Psoas muscle (tissue), 8 donors: Measurements from ENCODE around the gene TUBGCP6. TPM values are rescaled to one million over a fixed set of nuclear protein-coding genes. Genes with fewer than 3 reads are reported as not detected.
A peak's percentile ranks its signal among the peaks of the same experiment; 100 is the strongest.

ENCODE experiments used
- ATAC-seq, 4 donors: fragments of 200-7000 bp; cut with Tn5 transposase; one replicate each; pipeline ENCODE4 v1.9.1; 2020; ENCODE audit warnings: moderate library complexity in 3 of 4, mild to moderate bottlenecking in 2 of 4
- DNase-seq, 2 donors: peaks; one replicate each; pipeline ENCODE4 v3.0.0-alpha.2; 2020
- H3K27ac ChIP-seq: fragments of 200-600 bp; one replicate; pipeline ENCODE4 v1.8.0; 2022
- H3K27me3 ChIP-seq, 3 donors: fragments of 200-600 bp in 1 of 3; one replicate each; pipeline versions ENCODE4 v1.6.1 to v1.8.0; 2013 to 2022; ENCODE audit warnings: low read length in 2 of 3, mild to moderate bottlenecking in 2 of 3, moderate library complexity in 1 of 3; ENCODE audit not compliant: insufficient read depth in 3 of 3
- H3K36me3 ChIP-seq, 2 donors: fragments of 200-600 bp in 1 of 2; one replicate each; pipeline versions ENCODE4 v1.6.1 to v1.8.0; 2013 to 2022; ENCODE audit warnings: low read depth in 1 of 2, mild to moderate bottlenecking in 1 of 2, moderate library complexity in 1 of 2; ENCODE audit not compliant: insufficient read depth in 1 of 2
- H3K4me1 ChIP-seq: fragments of 200-600 bp; one replicate; pipeline ENCODE4 v1.8.0; 2022
- H3K4me3 ChIP-seq: fragments of 200-600 bp; one replicate; pipeline ENCODE4 v1.8.0; 2022; ENCODE audit warnings: mild to moderate bottlenecking
- H3K9me3 ChIP-seq: fragments of 200-600 bp; one replicate; pipeline ENCODE4 v1.8.0; 2022
- WGBS, 3 donors: extraction: QIAGEN DNeasy Blood & Tissue Kit; methylation state at CpG; one replicate each; pipeline versions ENCODE4 v1.1.6 to v1.1.7; 2013; 5-methylcytosine and 5-hydroxymethylcytosine counted together
- intact Hi-C, 2 donors: fragments of 100-400 bp; cut with DNase I; formaldehyde crosslinking; loops; one replicate each; pipeline versions ENCODE4 v1.11.0 to v1.14.2; 2022
- polyA plus RNA-seq, 3 donors: library from polyadenylated mRNA; stranded (reverse); fragments of 200-250 nt; gene quantifications; one replicate each; pipeline ENCODE4 v1.2.3, GENCODE V29; 2013
- total RNA-seq, 4 donors: library from RNA; stranded (reverse); fragmentation: NEBNext Ultra II Directional in 2 of 4; extraction: Animal tissue kit (Norgen Biotek cat#: 25700) in 2 of 4; gene quantifications; one replicate each; pipeline versions ENCODE4 v1.2.1 to v1.2.4, GENCODE V29; 2021 to 2023
- TF ChIP-seq, protein P1 (sequence below): fragments of 200-600 bp; IDR thresholded peaks from one replicate; pipeline ENCODE4 v1.8.0; 2022; ENCODE audit warnings: antibody characterized with exemption
- donor health status: healthy with polysubstance abuse.
- donor health status: DM: no; HTN: no; CAD: no; lungs with moderate emphysema.
- donor health status: Bipolar disorder and iron deficiency.
- donor health status: healthy.
- donor health status: DM: yes; HTN: yes; CAD: no.
- donor health status: DM: no; HTN: no; CAD: no.
- donor health status: DM: no; HTN: no; CAD: no.
- donor health status: DM: yes; HTN: yes; CAD: no.

The TUBGCP6 gene
- total and polyA plus RNA-seq, 7 donors: 9.5 to 21.8 (median 18.0) TPM

DNA sequence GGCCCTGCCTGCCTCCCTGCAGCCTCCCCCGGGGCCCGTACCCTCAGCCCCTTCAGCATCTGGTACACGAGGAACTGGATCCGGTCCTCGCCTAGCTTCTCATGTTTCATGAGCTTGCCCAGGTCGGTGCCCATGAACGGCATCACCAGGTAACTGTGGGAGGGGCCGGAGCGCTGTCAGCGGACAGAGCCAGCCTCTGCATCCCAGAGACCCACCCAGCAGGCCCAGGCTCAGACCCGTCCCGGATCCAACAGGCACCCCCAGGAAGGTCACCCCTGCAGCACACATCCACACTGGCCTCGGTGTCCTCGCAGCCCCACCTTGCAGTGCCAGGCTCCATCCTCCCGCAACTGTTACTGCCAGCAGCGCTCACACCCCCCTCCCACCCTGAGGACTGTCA is 12.2 kb upstream of the TUBGCP6 start:
- Histone ChIP-seq H3K27me3 (no peaks in the 10 kb centered on the region), H3K27ac (peak overlapping the region; percentile 88), H3K4me1 (peaks cover 34% of the 10 kb centered on the region), H3K9me3 (no peaks in the 10 kb centered on the region), H3K4me3 (no peak overlapping the region), H3K36me3 (peaks cover 0 to 37% of the 10 kb centered on the region in 2 donors)
- WGBS, 3 donors: 44 to 59% (median 54%) methylated on average over 15 to 16 of the region's 16 CpGs
- no peak for ATAC-seq
- intact Hi-C loops: loop anchor here in 1 of 2 donors (10.0 kb wide), 1 partner anchor 248 kb away; the partner anchor contains the start of genes LMF2 and NCAPH2
- DNase-seq: no peak
- TF ChIP-seq, protein P1, sequence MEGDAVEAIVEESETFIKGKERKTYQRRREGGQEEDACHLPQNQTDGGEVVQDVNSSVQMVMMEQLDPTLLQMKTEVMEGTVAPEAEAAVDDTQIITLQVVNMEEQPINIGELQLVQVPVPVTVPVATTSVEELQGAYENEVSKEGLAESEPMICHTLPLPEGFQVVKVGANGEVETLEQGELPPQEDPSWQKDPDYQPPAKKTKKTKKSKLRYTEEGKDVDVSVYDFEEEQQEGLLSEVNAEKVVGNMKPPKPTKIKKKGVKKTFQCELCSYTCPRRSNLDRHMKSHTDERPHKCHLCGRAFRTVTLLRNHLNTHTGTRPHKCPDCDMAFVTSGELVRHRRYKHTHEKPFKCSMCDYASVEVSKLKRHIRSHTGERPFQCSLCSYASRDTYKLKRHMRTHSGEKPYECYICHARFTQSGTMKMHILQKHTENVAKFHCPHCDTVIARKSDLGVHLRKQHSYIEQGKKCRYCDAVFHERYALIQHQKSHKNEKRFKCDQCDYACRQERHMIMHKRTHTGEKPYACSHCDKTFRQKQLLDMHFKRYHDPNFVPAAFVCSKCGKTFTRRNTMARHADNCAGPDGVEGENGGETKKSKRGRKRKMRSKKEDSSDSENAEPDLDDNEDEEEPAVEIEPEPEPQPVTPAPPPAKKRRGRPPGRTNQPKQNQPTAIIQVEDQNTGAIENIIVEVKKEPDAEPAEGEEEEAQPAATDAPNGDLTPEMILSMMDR: no peak

DNA sequence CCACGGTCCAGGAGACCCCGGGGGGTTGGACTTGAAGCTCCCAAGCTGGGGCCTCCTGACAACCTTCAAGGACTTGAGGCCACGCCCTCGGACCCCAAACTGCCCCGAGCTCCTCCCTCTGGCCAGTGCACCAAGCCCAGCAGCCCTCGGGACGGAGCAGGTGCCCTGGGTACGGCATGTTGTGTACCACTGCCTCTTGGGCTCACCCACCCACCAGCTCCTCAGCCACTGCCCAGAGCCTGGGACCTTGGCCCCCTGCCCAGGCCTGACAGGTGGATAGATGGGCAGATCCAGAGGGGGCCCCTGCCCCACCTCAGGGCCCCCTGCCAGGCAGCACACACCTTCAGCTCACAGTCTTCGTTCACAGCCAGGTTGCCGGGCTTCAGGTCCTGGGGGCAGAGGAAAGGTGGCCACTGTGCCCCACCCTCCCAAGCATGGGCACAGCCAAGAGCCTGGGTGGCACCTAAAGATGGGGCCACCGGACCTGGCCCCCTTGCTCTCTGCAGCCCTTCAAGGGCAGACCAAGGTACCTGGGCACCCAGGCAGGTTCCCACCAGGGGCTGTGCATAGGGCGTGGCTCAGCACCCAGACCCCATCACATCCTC is 11.5 kb upstream of the TUBGCP6 start:
- no peak overlapping the region for H3K4me3 ChIP-seq

DNA sequence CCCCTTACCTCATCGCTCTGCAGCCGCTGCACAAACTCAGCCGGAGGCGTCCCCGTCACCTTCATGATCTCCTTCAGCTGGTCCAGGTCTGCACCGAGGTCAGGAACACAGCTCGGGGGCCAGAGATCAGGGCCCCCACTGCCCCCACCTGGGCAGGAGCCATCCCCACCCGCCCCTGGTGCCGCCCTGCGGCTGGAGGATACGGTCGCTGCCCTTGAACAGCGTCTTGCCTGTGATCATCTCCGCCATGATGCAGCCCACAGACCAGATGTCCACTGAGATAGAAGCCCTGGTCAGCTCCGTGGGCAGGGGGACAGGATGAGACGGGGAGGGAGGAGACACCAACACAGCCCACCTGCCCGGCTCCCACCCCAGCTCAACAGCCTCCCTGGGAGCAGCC is 10.8 kb upstream of the TUBGCP6 start:
- ATAC-seq (no peak), DNase-seq (no peak)
- Histone ChIP-seq H3K27ac (no peak overlapping the region), H3K4me3 (no peak overlapping the region), H3K4me1 (peaks cover 34% of the 10 kb centered on the region), H3K36me3 (peaks cover 0 to 37% of the 10 kb centered on the region in 2 donors), H3K27me3 (no peaks in the 10 kb centered on the region), H3K9me3 (no peaks in the 10 kb centered on the region)
- intact Hi-C loops: loop anchor here in 1 of 2 donors (10.0 kb wide), 1 partner anchor 249 kb away; the partner anchor contains the start of genes LMF2 and NCAPH2
- TF ChIP-seq, protein P1: no peak
- WGBS, 3 donors: 91 to 93% (median 92%) methylated on average over 17 of the region's 17 CpGs

More for the DNA sequence above, 11.5 kb upstream of the TUBGCP6 start:
- H3K27ac ChIP-seq: peak overlapping the region; percentile 88
- ATAC-seq (no peak), DNase-seq (no peak)
- no peaks in the 10 kb centered on the region for H3K9me3 ChIP-seq
- TF ChIP-seq, protein P1: no peak
- WGBS, 3 donors: 61 to 75% (median 68%) methylated on average over 7 to 12 of the region's 12 CpGs
- H3K4me1 ChIP-seq: peaks cover 31% of the 10 kb centered on the region
- peaks cover 0 to 37% of the 10 kb centered on the region in 2 donors for H3K36me3 ChIP-seq
- intact Hi-C loops: loop anchor here in 1 of 2 donors (10.0 kb wide), 1 partner anchor 248 kb away; the partner anchor contains the start of genes LMF2 and NCAPH2
- H3K27me3 ChIP-seq: no peaks in the 10 kb centered on the region

DNA sequence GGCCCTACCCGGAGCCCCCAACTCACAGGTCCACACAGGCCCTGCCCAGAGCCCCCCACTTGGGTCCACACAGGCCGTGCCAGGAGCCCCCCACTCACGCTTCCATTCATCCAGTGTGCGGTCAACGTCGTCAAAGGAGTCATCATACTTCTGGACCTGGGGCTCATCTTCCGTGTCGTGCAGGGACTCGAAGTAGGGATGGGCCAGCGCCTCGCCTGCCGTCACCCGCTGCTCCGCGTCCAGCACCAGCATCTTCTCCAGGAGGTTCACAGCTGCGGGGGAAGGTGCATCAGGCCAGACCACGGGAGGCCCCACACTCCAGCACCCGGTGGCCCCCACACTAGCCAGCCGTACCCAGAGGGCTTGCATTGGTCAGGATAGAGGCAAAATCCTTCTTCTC is 10.3 kb upstream of the TUBGCP6 start:
- H3K27me3 ChIP-seq: no peaks in the 10 kb centered on the region
- H3K9me3 ChIP-seq: no peaks in the 10 kb centered on the region
- intact Hi-C loops: loop anchor here in 1 of 2 donors (10.0 kb wide), 1 partner anchor 250 kb away; the partner anchor contains the start of genes LMF2 and NCAPH2
- DNase-seq (no peak), ATAC-seq (no peak)
- H3K27ac ChIP-seq: no peak overlapping the region
- WGBS, 3 donors: 82 to 90% (median 87%) methylated on average over 19 of the region's 19 CpGs
- TF ChIP-seq, protein P1: no peak
- H3K36me3 ChIP-seq: peaks cover 0 to 37% of the 10 kb centered on the region in 2 donors
- no peak overlapping the region for H3K4me3 ChIP-seq
- H3K4me1 ChIP-seq: peaks cover 40% of the 10 kb centered on the region
